GM23248 (cell line): ENCODE data around the gene RPTN. TPM values are rescaled to one million over a fixed set of nuclear protein-coding genes. Genes with fewer than 3 reads are reported as not detected.

Experiments used
- DNase-seq: peaks from one replicate; pipeline ENCODE4 v3.0.0-alpha.2; 2015
- H2AFZ ChIP-seq: fragments of 200-600 bp; sonication (generic); 2 replicates; pipeline ENCODE4 v1.6.1; 2016; ENCODE audit warnings: antibody characterized with exemption
- H3F3A ChIP-seq: fragments of 200-600 bp; sonication (generic); 2 replicates; pipeline ENCODE4 v1.6.1; 2016; ENCODE audit warnings: mild to moderate bottlenecking, antibody characterized with exemption, mixed run types; ENCODE audit not compliant: insufficient read depth
- H3K27ac ChIP-seq: fragments of 200-600 bp; sonication (generic); 2 replicates; pipeline ENCODE4 v1.5.1; 2016; ENCODE audit warnings: mild to moderate bottlenecking
- H3K27me3 ChIP-seq: fragments of 200-600 bp; sonication (generic); replicated peaks from 2 replicates; pipeline ENCODE4 v1.6.1; 2016; ENCODE audit warnings: mild to moderate bottlenecking; ENCODE audit not compliant: insufficient read depth
- H3K36me3 ChIP-seq: fragments of 200-600 bp; sonication (generic); 2 replicates; pipeline ENCODE4 v1.6.1; 2016; ENCODE audit warnings: low read depth, mild to moderate bottlenecking
- H3K4me1 ChIP-seq: fragments of 200-600 bp; sonication (generic); 2 replicates; pipeline ENCODE4 v1.6.1; 2016; ENCODE audit warnings: mild to moderate bottlenecking; ENCODE audit not compliant: insufficient read depth
- H3K4me2 ChIP-seq: fragments of 200-600 bp; sonication (generic); one replicate; pipeline ENCODE4 v1.6.1; 2016; ENCODE audit warnings: mild to moderate bottlenecking; ENCODE audit not compliant: unreplicated experiment
- H3K4me3 ChIP-seq: fragments of 200-600 bp; sonication (generic); 2 replicates; pipeline ENCODE4 v1.5.1; 2016; ENCODE audit warnings: mild to moderate bottlenecking
- H3K79me2 ChIP-seq: fragments of 200-600 bp; sonication (generic); 2 replicates; pipeline ENCODE4 v1.6.1; 2016; ENCODE audit warnings: mild to moderate bottlenecking; ENCODE audit not compliant: insufficient read depth
- H3K9ac ChIP-seq: fragments of 200-600 bp; sonication (generic); 2 replicates; pipeline ENCODE4 v1.6.1; 2016; ENCODE audit warnings: mild to moderate bottlenecking
- H3K9me2 ChIP-seq: fragments of 200-600 bp; sonication (generic); 2 replicates; pipeline ENCODE4 v1.6.1; 2016; ENCODE audit warnings: mixed run types, mild to moderate bottlenecking, moderate library complexity; ENCODE audit not compliant: insufficient read depth
- H3K9me3 ChIP-seq: fragments of 200-600 bp; sonication (generic); one replicate; pipeline ENCODE4 v1.6.1; 2017; ENCODE audit warnings: low read depth
- H4K20me1 ChIP-seq: fragments of 200-600 bp; sonication (generic); 2 replicates; pipeline ENCODE4 v1.6.0; 2016; ENCODE audit not compliant: insufficient read depth
- EZH2 ChIP-seq: fragments of 200-600 bp; sonication (generic); IDR thresholded peaks from 2 replicates; pipeline ENCODE4 v1.6.1; 2018; ENCODE audit warnings: antibody characterized with exemption, mild to moderate bottlenecking; ENCODE audit not compliant: insufficient read depth, poor library complexity, severe bottlenecking
- EZH2phosphoT487 ChIP-seq: fragments of 200-600 bp; sonication (generic); IDR thresholded peaks from 2 replicates; pipeline ENCODE4 v1.6.1; 2018; ENCODE audit warnings: antibody characterized with exemption, moderate library complexity, mild to moderate bottlenecking, low read depth; ENCODE audit not compliant: insufficient read depth
- WGBS, 2 experiments: methylation state at CpG; one replicate each; pipeline ENCODE4 v1.1.6; 2015 to 2017; ENCODE audit warnings: low lambda C conversion rate in 2 of 2, low coverage in 1 of 2; ENCODE audit errors: missing lambda C conversion rate in 2 of 2; 5-methylcytosine and 5-hydroxymethylcytosine counted together
- in situ Hi-C: fragments of 300-500 bp; cut with MboI; formaldehyde crosslinking; loops from 2 replicates; pipeline ENCODE4 v1.15.0; 2020
- polyA plus RNA-seq: library from polyadenylated mRNA; unstranded; fragments of >200 nt; fragmentation: Nextera tagmentation; extraction: Ambion mirVana; gene quantifications from 2 replicates; pipeline ENCODE4 v1.2.1, GENCODE V29; 2016
- total RNA-seq: library from RNA; depleted of rRNA; stranded (reverse); fragments of >200 nt; shearing (Covaris generic); gene quantifications from 2 replicates; pipeline ENCODE4 v1.2.3, GENCODE V29; 2014

The RPTN gene
- total and polyA plus RNA-seq, 2 experiments from 2014 or later: 0.05 TPM; not detected in 1

DNA sequence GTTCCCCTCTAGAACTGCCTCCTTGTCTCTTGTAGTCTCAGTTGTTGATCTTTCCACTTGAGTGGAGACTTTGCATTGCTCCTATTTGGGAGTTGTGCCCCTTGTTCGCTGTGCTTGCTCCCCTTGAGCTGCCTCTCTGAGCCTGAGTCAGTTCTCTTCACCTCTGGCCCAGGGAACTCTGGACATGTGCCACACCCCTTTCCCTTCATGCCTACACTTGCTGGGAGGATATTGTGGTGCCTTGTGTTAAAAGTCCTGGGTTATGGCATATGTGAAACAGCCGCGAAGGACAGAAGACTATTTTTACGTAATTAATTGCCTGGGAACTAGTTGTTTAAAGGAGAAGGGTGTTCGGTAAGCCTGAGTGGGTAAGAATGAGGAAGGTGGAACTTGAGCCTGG is 32.2 kb upstream of the RPTN start:
- 79 to 85% methylated on average over 5 of the region's 5 CpGs for WGBS, 2 experiments
- peaks cover 3% of the 10 kb centered on the region; the same call in 1 of the 2 replicates for H3K36me3 ChIP-seq
- in situ Hi-C loops: loop anchor here (5.0 kb wide), 1 partner anchor 251 kb away; no protein-coding TSS in a partner anchor
- no peaks in the 10 kb centered on the region for H4K20me1 ChIP-seq
- no peaks in the 10 kb centered on the region for H3K9me3 ChIP-seq
- H3K4me2 ChIP-seq: no peak overlapping the region
- no peaks in the 10 kb centered on the region for H3K27me3 ChIP-seq
- DNase-seq: no peak
- no peak overlapping the region for H2AFZ ChIP-seq
- H3K9ac ChIP-seq: no peak overlapping the region
- TF ChIP-seq EZH2phosphoT487: no peak
- no peak for TF ChIP-seq EZH2
- H3K27ac ChIP-seq: no peak overlapping the region
- H3K9me2 ChIP-seq: no peaks in the 10 kb centered on the region
- peaks cover 11% of the 10 kb centered on the region for H3F3A ChIP-seq
- peaks cover 15% of the 10 kb centered on the region for H3K4me1 ChIP-seq
- no peak overlapping the region for H3K4me3 ChIP-seq
- no peaks in the 10 kb centered on the region for H3K79me2 ChIP-seq

DNA sequence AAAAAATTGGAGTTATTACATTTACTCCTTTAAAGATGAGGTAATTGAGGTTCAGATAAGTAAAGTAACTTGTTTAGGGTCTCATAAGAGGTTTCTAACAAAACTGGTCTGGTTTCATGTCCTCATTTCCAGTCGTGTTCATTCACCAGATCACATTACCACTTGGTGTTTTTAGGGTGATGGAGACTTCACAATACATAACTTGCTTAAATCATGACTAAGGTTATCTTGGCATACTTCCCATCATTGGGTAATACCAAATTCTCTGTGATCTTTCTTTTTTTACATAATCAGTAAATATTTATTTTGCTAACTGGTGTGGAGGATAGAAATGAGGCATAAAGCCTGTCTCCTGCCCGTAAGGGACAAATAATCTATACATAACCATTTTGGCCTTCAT is 31.6 kb upstream of the RPTN start:
- no peak for TF ChIP-seq EZH2phosphoT487
- no peak for TF ChIP-seq EZH2
- 49% methylated on average over 2 of the region's 2 CpGs for WGBS, 2 experiments
- Histone ChIP-seq H3K4me1 (peaks cover 15% of the 10 kb centered on the region), H3K27ac (no peak overlapping the region), H3K4me3 (peak overlapping the region; percentile 76; the same call in 1 of the 2 replicates), H3K36me3 (peaks cover 3% of the 10 kb centered on the region; the same call in 1 of the 2 replicates), H3K79me2 (no peaks in the 10 kb centered on the region), H3K4me2 (peak overlapping the region; percentile 91), H2AFZ (no peak overlapping the region), H3K9me2 (no peaks in the 10 kb centered on the region), H4K20me1 (no peaks in the 10 kb centered on the region), H3K9ac (no peak overlapping the region), H3K9me3 (no peaks in the 10 kb centered on the region), H3K27me3 (no peaks in the 10 kb centered on the region), H3F3A (peaks cover 11% of the 10 kb centered on the region)
- peak; percentile 72 for DNase-seq
- in situ Hi-C loops: loop anchor here (5.0 kb wide), 1 partner anchor 252 kb away; no protein-coding TSS in a partner anchor

DNA sequence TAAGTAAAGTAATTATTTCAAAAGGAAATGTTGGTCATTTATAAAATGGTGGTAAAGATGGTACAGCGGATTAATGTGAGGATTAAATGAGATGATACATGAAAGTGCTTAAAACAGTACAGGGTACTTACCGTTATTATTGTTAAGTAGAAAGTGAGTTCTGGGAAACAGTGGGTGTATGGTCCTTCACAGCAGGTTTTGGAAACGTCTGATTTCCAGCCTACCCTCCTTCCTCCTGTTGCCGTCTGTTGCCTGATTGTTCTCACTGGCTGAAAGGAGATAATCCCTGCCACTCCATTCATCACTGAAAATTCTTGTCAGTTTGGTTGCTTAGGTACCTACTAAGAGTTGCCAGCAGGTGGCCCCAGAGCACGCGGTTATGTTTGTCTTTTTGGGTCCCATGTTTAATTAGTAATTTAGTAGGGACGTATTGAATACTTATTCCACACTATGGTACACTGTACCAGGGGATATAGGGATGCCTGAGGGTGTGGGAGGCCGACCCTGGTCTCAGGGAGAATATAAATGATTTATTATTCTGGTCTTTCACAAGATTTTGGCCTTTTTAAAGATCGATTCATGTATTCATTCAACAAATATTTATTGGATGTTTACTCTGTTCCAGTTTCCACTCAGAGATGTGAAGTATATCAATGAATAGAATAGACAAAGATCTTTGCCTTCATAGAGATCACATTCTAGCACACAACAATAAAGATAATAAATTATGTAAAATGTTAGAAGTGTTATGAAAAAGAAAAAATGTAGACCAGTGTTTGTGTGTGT is 30.8 kb upstream of the RPTN start:
- no peaks in the 10 kb centered on the region for H3K27me3 ChIP-seq
- H3K9ac ChIP-seq: peak overlapping the region; percentile 78
- H3K36me3 ChIP-seq: peaks cover under 1% of the 10 kb centered on the region; the same call in 1 of the 2 replicates
- H4K20me1 ChIP-seq: no peaks in the 10 kb centered on the region
- H3K79me2 ChIP-seq: no peaks in the 10 kb centered on the region
- 1 to 2% methylated on average over 9 of the region's 9 CpGs for WGBS, 2 experiments
- H3K4me2 ChIP-seq: peak overlapping the region; percentile 91
- peak; percentile 83 for DNase-seq
- H3F3A ChIP-seq: peaks cover 11% of the 10 kb centered on the region
- TF ChIP-seq EZH2: no peak
- no peak for TF ChIP-seq EZH2phosphoT487
- no peaks in the 10 kb centered on the region for H3K9me3 ChIP-seq
- H3K4me3 ChIP-seq: peak overlapping the region; percentile 76
- no peaks in the 10 kb centered on the region for H3K9me2 ChIP-seq
- H2AFZ ChIP-seq: peak overlapping the region; percentile 97
- peaks cover 15% of the 10 kb centered on the region for H3K4me1 ChIP-seq
- in situ Hi-C loops: loop anchor here (5.0 kb wide), 1 partner anchor 252 kb away; no protein-coding TSS in a partner anchor
- H3K27ac ChIP-seq: peak overlapping the region; percentile 42; the same call in 1 of the 2 replicates

DNA sequence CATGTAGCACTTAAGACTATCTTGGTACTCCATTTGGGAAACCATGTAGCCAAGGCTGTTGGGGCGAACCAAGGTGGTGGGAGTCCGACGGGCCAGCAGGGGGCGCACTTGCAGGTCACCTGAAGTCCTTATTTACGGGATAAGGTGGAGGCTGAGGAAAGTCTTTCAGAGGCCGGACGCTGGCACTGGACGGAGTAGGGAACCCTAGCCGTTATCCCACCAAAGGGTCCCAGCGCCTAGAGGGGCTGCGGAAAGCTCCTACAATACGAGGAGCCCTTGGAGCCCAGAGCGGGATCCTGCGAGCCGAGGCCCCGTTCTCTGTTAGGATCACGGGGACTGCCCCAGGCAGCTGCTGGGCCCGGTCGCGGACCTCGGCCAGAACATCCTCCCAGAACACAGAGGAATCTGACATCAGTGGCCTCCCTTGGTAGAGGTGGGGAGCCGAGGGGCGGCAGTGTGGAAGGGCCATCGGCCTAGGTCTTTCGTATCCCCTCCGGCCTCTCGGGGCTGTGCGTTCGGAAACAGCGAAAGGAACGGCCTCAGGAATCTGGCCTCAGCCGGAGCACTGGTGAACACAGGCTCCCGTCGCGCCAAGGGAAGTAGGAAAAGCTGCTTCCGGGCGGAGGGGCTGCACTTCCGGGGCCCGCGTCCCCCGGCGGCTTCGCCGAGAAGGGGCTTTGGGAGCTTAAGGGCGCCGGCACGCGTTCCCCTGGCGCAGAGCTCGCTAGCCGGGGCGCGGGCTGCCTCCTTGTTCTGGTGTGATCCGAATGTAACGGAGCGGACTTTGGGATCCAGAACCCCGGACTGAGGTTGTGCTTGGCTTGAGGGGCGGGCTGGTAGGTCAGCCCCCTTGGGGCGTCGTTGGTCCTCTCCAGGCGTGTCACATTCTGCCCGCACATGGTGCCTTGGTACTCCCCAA is 29.9 kb upstream of the RPTN start:
- Histone ChIP-seq H3K9me3 (no peaks in the 10 kb centered on the region), H4K20me1 (no peaks in the 10 kb centered on the region), H2AFZ (peak overlapping the region; percentile 97), H3K36me3 (no peaks in the 10 kb centered on the region), H3K9ac (peak overlapping the region; percentile 78), H3K4me2 (peak overlapping the region; percentile 91), H3K79me2 (no peaks in the 10 kb centered on the region), H3K4me1 (peaks cover 15% of the 10 kb centered on the region), H3K4me3 (peak overlapping the region; percentile 76), H3F3A (peaks cover 11% of the 10 kb centered on the region), H3K27ac (peak overlapping the region; percentile 42), H3K27me3 (no peaks in the 10 kb centered on the region), H3K9me2 (no peaks in the 10 kb centered on the region)
- 3% methylated on average over 61 to 62 of the region's 62 CpGs for whole genome bisulfite sequencing, 2 experiments
- in situ Hi-C loops: no loop called here
- no peak for TF ChIP-seq EZH2phosphoT487
- no peak for TF ChIP-seq EZH2
- DNase-seq: peak; percentile 86
